Measurements from ENCODE around the gene HOXD11.

HOXD11 gene

GRCh38 chr2:176106581-176107539 lies at the start of gene HOXD11:
HOXD11 (plus strand) TSS chr2:176107280; CDS start chr2:176107356, 76 bp downstream.
- DNase-seq, result no peak

DNA sequence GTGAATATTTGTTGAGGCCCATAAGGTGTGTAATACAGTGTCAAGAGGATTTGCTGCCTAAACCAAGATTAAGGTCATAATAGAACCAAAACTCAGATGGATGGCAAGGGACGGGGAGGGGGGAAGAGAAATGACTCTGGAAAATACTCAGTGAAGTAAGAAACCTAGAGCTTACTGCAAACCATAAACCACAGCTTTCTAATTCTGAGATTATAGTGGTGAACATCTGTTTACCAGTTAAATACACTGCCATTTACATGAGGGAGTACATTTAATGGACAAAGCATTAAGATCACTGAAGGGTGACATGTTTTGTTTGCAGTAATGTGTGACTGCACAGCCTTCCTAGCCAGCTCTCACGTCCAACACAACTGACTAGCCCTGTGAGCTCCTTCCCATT lies 43.1 kb upstream of the HOXD11 start:
- no peak for DNase-seq

DNA sequence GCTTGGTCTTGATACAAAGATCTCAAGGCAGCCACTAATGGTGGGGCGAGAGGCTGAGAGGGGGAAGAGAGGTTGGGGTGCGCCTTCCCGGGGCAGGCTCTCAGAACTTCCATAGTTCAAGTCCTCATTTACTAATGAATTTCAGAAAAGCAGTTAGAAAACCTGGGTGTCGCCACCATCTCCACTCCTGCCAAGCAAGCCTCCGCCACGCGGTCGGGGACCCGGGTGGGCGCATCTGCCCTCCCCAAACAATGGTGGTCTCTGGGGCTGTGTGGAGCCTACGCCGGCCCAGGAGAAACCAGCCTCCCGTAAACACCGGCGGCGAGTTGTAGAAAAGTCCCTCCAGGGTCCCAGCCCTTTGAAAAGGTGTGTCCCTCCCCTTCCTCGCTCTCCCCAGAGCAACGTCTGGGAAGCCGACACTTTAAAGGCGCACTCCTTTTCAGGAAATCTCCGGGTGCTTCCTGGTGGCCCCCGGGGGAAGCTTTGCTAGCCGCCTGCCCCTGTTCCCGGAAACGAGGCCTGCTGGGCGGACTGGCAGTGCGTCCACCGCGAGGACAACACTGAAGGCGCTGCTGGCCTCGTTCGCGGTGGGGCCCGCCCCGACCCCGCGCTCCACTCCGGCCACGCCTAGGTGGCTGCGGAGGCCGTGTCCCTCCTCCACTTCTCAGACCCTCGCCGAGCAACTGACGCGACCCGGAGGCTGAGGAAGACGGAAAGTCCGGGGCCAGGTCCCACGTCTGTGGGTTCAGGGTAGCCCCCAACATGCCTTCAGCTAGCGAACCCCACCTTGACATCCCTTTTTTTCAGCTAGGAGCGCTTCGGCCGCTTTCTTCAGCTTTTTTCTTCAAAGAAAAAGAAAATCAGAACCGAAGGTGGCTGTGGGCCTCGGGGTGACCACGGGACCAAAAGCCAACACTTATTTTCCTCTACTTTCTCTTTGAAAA lies 40.2 kb upstream of the HOXD11 start:
- no peak for DNase-seq

DNA sequence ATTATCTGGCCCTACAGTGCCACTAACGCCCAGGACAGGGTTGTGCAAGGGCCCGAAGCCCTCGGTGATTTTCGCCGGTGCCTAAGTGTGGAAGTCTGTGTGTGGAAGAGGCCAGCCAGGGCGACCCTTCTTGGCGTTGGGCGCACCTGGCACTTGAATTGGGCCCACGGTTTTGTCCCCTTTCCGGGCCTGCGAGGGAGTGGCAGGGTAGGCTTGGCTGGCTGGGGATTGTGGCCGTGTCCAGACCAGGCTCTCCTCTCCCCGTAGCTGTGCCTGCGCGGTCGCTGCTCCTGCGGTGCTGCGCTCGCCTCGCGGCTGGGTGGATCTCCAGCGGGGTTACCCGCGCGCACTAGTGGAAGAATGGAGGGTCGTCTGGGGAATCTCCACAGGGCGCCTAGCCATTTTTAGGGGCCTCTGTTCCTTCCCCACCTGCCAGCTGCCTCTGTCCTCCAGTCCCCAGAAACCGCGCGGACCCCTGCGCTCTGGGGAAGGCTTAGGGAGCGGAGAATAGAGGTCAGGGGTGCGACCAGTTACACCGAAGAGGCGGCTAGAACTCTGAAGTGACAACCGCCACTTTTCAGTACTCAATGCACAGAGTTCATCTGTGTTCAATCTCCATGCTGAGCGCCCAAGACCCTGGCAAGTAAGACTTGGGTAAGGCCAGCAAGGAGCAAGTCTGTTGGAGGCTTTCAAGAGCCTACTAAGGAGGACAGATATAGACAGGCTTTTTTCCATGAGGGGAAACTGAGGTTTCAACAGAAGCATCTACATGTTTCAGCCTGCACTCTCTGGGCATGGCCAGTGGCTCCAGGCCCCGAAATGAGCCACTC lies 39.3 kb upstream of the HOXD11 start:
- no peak for DNase-seq

DNA sequence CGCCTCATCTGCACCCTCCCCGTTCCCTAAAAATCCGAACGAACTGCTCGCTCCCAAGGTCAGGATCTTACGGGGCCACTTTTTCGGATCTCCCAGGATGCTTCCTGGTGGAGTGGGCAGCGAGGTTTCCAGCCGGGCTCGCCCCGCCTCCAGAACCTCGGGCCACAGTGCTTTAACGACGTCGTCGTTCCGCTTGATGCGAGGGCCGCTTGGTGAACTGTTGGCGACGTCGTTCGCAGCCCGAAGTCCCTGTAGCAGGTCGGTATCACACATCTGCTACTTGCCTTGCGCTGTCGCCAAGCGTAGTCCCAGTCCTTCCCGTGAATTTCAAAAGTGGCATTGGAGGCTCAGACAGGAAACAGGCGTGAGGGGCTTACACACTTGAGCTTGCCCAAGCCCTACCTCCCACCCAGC lies 38.7 kb upstream of the HOXD11 start:
- no peak for DNase-seq

DNA sequence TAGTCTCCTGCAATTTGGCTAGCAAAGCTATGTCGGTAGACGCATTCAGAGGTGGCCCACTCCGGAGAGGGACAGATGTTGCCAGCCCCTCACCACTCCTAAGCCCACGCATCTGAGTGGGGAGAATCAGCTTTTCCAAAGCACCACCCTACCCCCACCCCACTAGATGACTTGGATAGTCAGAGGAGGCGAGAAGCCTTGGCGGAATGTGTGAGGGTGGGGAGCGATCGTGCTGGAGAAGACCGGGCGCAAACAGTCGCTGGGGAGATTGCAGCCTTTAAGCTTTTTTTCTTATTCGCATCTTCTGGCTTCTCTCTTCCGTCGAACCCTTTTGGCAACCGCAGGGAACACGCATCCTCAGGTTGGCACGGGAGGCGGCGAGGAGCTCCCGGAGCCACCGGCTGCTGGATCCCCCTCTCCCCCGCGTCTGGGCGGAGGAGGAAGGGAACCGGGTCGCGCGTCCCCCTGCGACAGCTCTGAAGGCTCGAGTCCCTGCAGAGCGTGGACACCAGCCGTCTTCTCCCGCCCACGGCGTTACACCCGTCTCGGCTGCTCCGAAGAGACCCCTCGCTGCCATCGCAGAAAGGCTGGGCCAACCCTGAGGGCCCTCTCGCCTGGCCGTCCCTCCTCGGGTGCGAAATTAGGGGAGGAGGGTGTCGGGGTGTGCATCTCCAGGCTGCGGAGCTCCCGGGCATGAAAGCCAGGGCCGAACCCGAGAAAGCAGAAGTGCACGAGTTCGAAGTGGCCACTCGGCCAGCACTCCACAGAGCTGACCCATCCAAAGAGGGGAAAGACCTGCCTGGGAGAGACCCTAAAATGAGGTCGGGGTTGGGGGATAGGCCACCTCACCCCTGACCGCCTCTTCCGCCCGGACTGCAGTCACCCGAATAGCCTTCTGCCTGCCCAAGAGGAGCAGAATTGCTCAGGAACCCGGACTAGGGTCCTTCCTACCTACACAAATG lies 35.5 kb upstream of the HOXD11 start:
- no peak for DNase-seq

DNA sequence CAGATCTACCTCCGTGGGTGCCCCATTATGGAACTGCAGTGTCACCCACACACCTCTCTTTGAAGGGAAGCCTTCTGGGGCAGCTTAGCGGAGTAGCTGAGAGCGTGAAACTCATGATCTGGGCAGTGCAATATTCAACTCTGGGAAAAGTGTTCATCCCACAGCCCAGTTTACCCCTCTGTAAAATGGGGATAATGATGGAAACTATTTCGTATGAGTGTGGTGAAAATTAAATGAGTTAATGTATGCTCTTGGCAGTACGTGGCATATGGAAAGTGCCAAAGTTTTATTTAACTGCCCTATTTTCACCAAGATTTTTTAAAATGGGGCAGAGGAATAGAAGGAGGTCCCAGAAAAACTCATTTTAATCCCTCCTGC lies 34.8 kb upstream of the HOXD11 start:
- DNase-seq, result no peak

- no peak for DNase-seq
Measured at GRCh38 chr2:176072951-176073904, 33.9 kb upstream of the HOXD11 start.

- no peak for DNase-seq
Measured at GRCh38 chr2:176074919-176075425, 32.1 kb upstream of the HOXD11 start.

GRCh38 chr2:176075481-176075880 lies 31.6 kb upstream of the HOXD11 start:
- DNase-seq, result no peak

DNA sequence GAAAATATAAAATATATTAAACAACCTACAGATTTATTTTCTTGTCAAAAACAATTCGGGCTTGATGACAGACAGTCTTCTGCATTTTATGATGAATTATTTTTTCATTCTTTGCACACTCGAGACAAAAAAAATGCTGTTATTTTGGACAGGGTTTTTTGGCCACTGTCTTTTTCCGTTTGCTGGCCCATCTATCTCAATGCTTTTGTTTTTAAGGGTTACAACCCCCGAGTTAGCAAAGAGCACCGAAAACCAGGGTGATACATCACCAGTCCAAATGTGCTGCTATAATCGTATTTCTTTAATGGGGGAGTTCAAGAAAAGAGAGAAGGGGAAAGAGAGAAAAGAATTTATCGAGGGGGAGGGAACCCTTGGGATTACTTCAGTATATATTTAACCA lies 31.0 kb upstream of the HOXD11 start:
- no peak for DNase-seq

DNA sequence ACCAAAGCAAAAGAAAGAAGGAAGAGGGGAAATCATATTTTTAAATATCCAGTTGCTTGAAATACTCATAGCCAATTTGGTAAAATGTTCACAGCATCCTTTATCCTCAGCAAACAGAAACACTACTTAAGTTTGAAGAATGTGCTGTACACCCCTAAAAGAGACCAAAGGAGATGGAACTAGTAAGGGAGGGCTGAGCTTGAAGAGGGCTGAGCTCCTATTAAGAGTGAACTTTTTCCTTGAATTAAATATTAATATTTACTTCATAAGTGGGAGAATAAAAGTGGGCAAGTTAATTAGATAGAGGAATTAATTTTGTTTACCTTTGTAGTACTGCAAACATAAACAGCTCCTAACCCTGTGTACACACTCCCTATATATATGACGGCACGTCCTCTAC lies 30.3 kb upstream of the HOXD11 start:
- DNase-seq, result no peak

DNA sequence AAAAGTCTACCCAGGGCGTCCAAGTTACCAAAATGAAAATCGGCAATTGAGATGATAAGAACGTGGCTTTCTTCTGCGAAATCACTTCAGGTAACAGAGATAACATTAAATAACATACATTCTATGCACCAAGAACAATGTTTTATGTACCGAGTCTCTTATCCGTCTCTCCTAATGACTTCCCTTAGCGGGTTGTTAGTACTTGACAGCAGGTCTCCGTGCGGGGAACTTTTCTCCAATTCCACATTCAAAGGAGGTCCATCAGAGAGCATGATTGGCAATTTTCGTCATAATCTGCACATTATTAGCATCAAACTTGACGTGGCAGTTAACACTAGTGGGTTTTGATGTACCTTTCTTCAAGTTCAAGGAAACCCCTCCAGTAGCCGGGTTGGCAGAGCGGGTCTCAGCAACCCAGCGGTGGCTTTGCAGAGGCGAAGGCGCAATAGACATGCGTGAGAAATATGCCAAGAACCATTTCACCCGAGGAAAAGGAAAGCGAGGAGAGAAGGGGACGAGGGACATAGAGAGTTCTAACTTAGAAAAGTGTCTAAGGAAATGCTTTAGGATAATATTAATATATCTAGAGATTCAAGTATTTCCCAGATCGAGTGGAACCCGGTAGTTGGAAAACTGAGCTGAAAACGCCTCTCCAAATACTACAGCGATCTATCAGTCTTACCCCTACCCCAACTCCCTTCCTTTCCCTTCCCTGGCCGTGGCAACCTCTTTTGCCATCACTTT lies 28.4 kb upstream of the HOXD11 start:
- DNase-seq, result no peak

- DNase-seq, result no peak
Measured at GRCh38 chr2:176079285-176079830, 27.7 kb upstream of the HOXD11 start.

GRCh38 chr2:176079831-176080539 lies 27.1 kb upstream of the HOXD11 start:
- peak in 1 of 56 donors; percentile 6 for DNase-seq

GRCh38 chr2:176080540-176081375 lies 26.3 kb upstream of the HOXD11 start:
- DNase-seq, result no peak

Measured in nucleus accumbens (tissue), 56 donors.